ENCODE results near the gene RPL15.

RPL15 gene

GRCh38 chr3:23964537-23965235 is 47.8 kb downstream of the RPL15 start:
- DNase-seq = no peak

DNA sequence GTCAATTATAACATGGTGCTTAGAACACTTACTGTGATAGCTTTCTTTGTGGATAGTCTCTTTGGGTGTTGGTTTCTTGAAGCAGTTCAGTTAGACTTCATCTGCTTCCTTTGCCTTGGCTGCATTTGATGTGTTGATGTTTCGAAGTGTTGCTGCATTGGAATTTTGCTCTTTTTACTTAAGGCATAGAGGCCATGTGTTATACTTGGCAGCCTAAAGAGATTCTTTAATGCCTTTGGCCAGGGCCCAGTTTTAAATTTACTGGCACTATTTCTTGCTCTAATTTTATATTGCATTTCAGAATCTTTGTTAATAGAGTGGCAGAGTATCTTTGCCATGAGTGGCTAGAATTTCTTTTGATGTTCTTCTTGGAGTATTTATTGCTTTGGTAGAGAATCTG is 49.4 kb downstream of the RPL15 start:
- no peak for DNase-seq

DNA sequence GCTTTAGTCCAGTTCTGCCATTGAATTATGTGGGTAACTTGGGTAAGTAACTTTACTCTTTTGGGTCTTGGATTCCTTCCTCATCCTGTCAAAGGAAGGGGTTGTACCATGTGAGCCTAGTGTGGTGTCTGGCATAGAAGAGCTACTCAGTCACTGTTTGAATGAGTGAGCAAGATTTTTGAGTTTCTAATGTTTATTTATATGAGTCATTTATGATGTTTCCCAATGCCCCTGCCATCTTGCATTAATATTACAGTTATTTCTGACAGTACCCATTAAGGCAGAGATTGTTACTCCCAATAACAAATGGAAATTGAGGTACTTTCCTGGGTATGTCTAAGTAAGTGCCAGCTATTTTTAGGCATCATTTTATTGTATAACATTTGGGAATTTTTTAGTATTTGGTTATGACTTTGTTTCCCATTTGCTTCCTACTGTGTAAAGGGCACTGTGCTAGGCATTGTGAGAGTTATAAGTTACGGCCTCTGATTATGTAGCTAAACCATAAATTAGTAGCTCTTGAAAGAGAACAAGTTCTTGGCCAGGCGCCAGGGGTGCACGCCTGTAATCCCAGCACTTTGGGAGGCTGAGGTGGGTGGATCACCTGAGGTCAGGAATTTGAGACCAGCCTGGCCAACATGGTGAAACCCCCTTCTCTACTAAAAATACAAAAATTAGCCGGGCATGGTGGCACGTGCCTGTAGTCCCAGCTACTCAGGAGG is 51.7 kb downstream of the RPL15 start:
- no peak for DNase-seq

DNA sequence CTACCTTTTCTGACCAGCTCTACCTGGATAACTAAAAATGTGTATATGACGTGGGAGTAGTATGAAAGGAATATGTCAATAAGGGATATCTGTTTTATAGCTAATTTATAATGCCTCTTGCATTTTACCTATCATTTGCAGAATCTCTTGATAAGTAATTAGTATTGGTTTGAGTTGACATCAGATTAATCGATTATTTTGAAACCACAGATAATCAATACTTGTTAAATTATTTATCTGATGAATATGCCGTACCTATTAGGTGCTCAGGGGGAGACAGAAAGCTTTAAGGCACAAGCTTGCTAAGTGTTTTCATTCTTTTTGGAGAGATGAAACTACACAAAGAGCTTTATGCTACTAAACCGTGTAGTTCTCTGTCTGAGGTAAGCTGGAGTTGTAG is 52.5 kb downstream of the RPL15 start:
- no peak for DNase-seq
